HG02973 (cell line): ENCODE results near the gene RAD51B.

Experiments
- ATAC-seq: cut with Tn5 transposase; IDR thresholded peaks from one replicate; pipeline ENCODE4 v1.9.1; 2021; ENCODE audit warnings: moderate library complexity; ENCODE audit not compliant: unreplicated experiment

Gene RAD51B

GRCh38 chr14:68633131-68633991 is 813.8 kb downstream of the RAD51B start:
- ATAC-seq, result no peak

- no peak for ATAC-seq
Observed at GRCh38 chr14:68634332-68634731, 814.8 kb downstream of the RAD51B start.

- no peak for ATAC-seq
Observed at GRCh38 chr14:68634874-68635595, 815.5 kb downstream of the RAD51B start.

DNA sequence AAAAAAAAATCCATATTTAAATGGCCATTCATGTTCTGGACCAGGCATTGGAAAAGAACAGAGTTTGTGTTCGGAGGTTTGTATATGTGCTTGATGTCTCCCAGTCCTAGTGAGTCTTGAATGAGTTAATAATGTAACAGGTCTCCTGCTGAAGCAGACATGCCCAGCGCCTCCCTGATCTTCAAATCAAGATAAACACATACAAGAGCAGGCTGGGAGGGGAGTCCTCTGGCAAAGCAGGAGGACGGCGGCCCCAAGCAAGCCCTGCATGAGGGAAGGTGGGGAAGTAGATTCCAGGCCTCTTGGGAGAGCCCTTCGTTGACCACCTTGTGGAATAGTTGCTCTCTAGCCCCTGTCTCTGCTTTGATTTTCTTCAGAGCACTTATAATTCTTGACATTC is 817.0 kb downstream of the RAD51B start:
- no peak for ATAC-seq

DNA sequence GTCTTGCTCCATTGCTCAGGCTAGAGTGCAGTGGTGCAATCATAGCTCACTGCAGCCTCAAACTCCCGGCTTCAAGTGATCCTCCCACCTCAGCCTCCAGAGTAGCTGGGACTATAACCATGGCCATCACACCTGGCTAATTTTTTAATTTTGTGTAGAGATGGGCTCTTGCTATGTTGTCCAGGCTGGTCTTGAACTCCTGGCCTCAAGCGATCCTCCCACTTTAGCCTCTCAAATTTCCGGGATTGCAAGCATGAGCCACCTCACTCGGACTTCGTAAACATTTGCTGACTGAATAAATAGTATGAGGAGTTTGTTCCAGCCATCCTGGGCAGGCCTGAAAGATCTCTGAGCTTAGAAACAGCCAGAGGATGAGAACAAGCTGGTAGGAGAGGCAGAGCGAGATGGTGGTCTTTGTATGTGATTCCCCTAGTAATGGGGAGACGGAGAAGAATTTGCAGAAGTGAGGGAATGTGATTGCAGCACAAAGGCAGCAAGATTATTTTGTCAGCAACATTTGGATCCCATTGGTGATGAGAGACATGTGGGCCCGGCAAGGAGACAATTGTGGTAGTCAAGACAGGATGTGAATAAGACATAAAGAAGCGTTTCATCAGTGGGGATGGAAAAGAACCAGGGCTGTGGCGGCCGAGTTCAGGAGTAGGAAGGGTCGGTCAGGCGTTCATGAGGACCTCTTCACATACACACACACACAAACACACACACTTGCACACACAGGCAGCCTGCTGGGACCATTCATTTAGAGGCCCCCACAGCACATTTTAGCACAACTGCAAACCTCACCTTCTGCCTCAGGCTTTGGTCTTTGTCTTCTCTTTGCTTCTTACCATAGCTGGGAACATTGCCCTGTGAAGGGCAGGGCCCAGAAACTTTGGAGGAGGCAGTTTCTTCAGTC is 817.8 kb downstream of the RAD51B start:
- no peak for ATAC-seq

DNA sequence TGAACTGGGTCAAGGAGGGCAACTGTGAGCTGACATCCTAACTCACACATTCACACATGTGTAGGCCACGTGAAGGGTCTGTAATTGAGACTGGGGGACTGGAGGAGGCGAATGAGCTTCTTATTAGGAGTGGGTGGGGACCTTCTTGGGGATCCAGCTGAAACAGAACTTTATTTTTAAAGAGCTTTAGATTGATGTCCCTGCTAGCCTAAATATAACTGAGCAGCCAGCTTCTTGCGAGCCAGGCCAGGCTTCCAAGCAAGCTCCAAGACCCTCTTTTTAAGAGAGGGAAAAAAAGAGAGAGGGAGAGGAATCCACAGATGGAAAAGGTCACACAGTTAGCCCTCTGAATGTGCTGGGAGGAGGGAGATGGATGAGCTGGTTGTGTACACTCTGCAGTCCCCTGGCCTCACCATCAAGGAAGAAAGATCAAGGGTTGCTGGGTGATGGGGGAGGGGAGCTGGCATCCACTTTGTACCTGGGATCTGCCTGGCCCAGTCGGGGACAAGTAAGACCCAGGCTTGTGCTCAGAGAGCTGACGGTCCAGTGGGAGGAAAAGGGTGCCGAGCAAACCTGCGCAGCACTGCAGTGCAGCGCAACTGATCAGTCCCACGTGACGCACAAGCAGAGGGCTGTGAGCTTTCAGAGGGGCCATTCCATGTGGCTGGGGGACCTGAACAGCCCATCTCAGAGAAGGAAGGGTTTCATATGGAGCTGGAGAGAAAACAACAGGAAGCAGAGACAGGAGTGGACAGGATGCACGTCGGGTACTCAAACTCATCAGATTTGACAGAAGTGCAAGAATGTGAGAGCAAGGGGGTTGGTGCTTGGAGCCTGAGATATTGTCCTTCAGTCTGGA is 818.8 kb downstream of the RAD51B start:
- no peak for ATAC-seq

DNA sequence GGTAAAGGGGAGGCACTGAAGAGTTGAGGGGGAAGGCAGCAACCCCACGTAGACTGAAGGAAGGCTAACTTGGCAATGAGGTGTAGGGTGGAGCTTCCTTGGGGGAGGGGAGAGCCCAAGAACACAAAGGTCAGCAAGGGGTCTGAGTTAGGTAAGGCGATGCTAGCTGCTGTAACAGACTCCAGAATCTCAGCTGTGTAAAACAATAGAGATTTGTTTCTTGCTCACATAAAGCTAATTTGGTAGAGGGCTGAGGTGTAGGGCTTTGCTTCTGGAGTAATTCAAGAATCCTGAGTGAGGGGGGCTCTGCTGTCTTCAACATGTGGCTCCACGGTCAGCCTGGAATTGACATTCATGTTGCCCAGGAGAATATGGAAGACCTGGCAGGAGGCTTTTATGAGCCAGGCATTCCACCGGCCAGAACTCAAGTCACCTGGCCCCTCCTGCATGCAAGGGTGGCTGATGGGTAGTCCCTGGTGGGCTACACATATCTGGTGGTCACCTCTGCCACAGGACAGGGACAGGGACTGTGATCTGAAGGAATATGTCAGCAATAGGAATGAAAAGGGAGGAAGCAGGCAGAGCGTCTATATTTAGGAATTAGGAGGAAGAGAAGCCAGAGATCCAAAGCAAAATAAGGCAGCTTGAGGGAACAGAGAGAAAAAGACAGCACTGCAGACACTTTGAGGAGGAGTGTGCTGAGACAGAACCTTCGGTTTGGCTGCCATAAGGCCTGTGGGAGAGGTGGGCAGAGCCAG is 819.6 kb downstream of the RAD51B start:
- ATAC-seq, result no peak

- ATAC-seq, result no peak
Observed at GRCh38 chr14:68639758-68640574, 820.4 kb downstream of the RAD51B start.

- ATAC-seq, result no peak
Observed at GRCh38 chr14:68643673-68644072, 824.1 kb downstream of the RAD51B start.

DNA sequence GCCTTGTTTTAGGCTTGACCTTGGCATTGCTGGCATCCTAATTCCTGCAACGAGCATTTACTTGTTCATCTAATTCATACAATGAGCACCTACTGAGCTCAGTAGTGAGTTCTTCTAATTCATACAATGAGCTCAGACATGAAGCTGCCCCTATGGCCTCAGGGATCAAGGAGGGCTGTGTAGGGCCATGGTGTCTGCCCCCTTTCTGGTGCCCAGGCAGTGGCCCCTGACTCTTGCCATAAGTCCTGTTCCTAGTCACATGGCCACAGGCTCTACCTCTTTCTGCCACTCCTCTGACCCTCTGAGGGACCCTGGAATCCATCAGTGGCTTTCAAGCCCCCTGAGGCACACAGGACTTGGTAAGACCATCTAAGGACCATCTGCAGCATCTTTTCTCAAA is 824.5 kb downstream of the RAD51B start:
- ATAC-seq, result no peak

- no peak for ATAC-seq
Observed at GRCh38 chr14:68645371-68645770, 825.8 kb downstream of the RAD51B start.

GRCh38 chr14:68649476-68650189 is 830.1 kb downstream of the RAD51B start:
- no peak for ATAC-seq

- no peak for ATAC-seq
Observed at GRCh38 chr14:68650404-68650994, 830.9 kb downstream of the RAD51B start.

GRCh38 chr14:68651075-68651474 is 831.5 kb downstream of the RAD51B start:
- no peak for ATAC-seq

DNA sequence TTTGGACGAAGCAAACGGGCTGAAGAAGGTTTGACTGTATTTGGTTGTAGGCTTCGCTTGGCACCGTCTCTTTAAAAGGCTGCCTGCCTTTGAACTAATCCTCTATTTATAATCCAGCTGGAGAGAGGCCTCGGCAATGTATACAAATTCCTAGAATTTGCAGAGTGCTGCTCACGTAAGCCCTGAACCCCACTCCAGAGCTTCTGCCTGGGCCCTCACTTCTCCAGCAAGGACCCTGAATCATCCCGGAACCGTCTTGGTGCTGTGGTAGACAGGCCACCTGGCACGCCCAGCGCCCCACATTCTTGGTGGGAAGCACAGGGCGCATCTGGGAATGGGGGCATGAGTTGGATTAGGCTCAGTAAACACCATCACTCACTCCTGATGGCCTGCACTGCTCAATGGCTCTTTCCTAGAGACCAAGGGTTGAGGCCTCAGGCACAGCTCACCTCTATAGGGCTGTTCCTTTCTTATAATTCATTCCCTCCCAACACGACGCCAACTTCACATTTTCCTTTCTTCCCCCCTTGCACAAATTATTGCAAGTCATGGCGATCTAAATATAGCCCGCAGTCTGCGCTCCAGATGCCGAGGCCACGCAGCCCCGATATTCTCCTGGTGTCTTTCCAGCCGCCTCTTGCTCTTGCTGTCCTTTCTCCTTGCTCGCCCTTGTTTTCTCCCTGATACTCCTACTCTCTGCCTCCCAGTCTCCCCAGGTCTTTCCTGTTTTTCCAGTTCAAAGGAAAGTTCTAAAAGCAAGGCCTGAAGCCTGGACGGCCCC is 832.3 kb downstream of the RAD51B start:
- no peak for ATAC-seq

- ATAC-seq, result no peak
Observed at GRCh38 chr14:68652433-68652690, 832.8 kb downstream of the RAD51B start.

GRCh38 chr14:68653108-68653507 is 833.5 kb downstream of the RAD51B start:
- ATAC-seq, result no peak
